Activated T-helper 17 cell treated with anti-CD3 and anti-CD28 coated beads, Interleukin-2, amount 50 U/mL, for 72 hours (primary cell): ENCODE measurements around the gene TRAT1. TPM values are rescaled to one million over a fixed set of nuclear protein-coding genes. Genes with fewer than 3 reads are reported as not detected.

Source experiments
- ATAC-seq: fragments of 150-1000 bp; cut with Tn5 transposase; replicated peaks from 2 replicates; pipeline ENCODE4 v1.10.0; 2021; ENCODE audit warnings: mild to moderate bottlenecking, moderate library complexity
- H3K27ac Mint-ChIP-seq: one replicate; pipeline ENCODE4 v1.8.0; 2022; ENCODE audit warnings: mixed read lengths
- H3K27me3 Mint-ChIP-seq: one replicate; pipeline ENCODE4 v1.8.0; 2022; ENCODE audit warnings: mixed read lengths
- H3K36me3 Mint-ChIP-seq: one replicate; pipeline ENCODE4 v1.8.0; 2022; ENCODE audit warnings: low read depth, mild to moderate bottlenecking, mixed read lengths
- H3K4me1 Mint-ChIP-seq: one replicate; pipeline ENCODE4 v1.8.0; 2022; ENCODE audit warnings: mixed read lengths
- H3K4me3 Mint-ChIP-seq: one replicate; pipeline ENCODE4 v1.8.0; 2022; ENCODE audit warnings: mild to moderate bottlenecking, mixed read lengths
- H3K9me3 Mint-ChIP-seq: one replicate; pipeline ENCODE4 v1.8.0; 2022; ENCODE audit warnings: mixed read lengths
- total RNA-seq, 2 donors: library from RNA; stranded (reverse); gene quantifications; one replicate each; pipeline ENCODE4 v1.2.3, GENCODE V29; 2022

TRAT1 gene
- total RNA-seq, 2 donors from 2014 or later = 33.0 to 56.7 TPM

DNA sequence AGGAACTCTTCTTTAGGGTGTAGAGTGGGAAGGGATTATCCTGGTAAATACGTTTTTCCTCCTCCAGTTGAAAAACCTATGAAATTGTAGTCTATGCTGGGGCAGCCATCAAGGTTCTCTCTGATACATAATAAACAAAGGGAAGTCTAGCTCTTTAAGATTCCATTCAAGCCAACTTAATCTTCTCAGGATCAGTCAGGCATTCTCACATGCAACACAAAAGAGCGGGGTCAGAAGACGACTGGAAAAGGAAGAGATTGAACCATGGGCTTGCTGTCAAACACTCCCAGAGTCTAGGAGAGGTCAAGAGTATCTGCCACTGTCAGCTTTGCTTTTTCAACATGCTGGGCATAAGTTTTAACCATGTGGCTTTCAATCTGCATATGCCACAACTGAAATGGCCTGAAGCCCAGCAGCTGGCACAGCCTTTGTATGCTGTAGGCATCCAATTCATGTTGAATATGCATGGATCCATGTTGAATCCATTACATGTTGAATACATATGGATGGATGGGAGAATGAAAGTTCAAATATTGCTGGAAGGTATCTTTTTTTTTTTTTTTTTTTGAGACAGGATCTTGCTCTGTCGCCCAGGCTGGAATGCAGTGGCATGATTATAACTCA lies 8.5 kb downstream of the TRAT1 start:
- peak overlapping the region; percentile 98 for H3K27ac Mint-ChIP-seq
- H3K4me3 Mint-ChIP-seq = peak overlapping the region; percentile 91
- no peak for ATAC-seq
- H3K27me3 Mint-ChIP-seq = no peaks in the 10 kb centered on the region
- peaks cover 69% of the 10 kb centered on the region for H3K36me3 Mint-ChIP-seq
- H3K4me1 Mint-ChIP-seq = peaks cover 71% of the 10 kb centered on the region
- no peaks in the 10 kb centered on the region for H3K9me3 Mint-ChIP-seq

GRCh38 chr3:108833611-108834010 lies 11.0 kb downstream of the TRAT1 start:
- no peaks in the 10 kb centered on the region for H3K27me3 Mint-ChIP-seq
- H3K36me3 Mint-ChIP-seq = peaks cover 74% of the 10 kb centered on the region
- H3K4me3 Mint-ChIP-seq = peak overlapping the region; percentile 91
- H3K9me3 Mint-ChIP-seq = no peaks in the 10 kb centered on the region
- H3K27ac Mint-ChIP-seq = peak overlapping the region; percentile 98
- peak; percentile 5 for ATAC-seq
- H3K4me1 Mint-ChIP-seq = peaks cover 71% of the 10 kb centered on the region

- H3K36me3 Mint-ChIP-seq = peaks cover 83% of the 10 kb centered on the region
- H3K27ac Mint-ChIP-seq = peak overlapping the region; percentile 98
- H3K4me1 Mint-ChIP-seq = peaks cover 68% of the 10 kb centered on the region
- peak; percentile 36 for ATAC-seq
- H3K4me3 Mint-ChIP-seq = peak overlapping the region; percentile 91
- H3K9me3 Mint-ChIP-seq = no peaks in the 10 kb centered on the region
- H3K27me3 Mint-ChIP-seq = no peaks in the 10 kb centered on the region
Measured at GRCh38 chr3:108834551-108834950, 12.0 kb downstream of the TRAT1 start.

GRCh38 chr3:108835101-108835500 lies 12.5 kb downstream of the TRAT1 start:
- H3K27ac Mint-ChIP-seq = peak overlapping the region; percentile 98
- no peaks in the 10 kb centered on the region for H3K9me3 Mint-ChIP-seq
- H3K4me3 Mint-ChIP-seq = peak overlapping the region; percentile 91
- no peaks in the 10 kb centered on the region for H3K27me3 Mint-ChIP-seq
- peaks cover 64% of the 10 kb centered on the region for H3K4me1 Mint-ChIP-seq
- H3K36me3 Mint-ChIP-seq = peaks cover 83% of the 10 kb centered on the region
- peak; percentile 72 for ATAC-seq

DNA sequence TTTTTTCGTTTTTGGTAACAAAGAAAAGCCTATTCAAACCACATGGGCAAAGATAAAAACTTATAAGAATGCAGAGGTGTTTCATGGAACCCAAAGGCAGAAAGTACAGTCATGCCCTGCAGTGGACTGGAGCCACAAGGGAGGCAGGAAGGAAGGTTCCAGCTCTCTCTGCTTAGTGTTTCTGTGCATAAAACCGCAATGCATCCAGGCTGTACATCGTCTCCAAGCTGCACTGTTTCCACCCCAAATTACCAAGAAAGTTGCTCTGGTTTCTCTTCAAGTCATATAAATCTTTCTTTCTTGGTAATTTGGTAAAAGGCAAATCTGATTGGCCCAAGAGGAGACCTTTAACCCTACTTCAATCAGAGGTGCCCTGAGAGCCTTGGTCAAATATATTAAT lies 15.8 kb downstream of the TRAT1 start:
- H3K4me3 Mint-ChIP-seq = peak overlapping the region; percentile 91
- peaks cover 66% of the 10 kb centered on the region for H3K4me1 Mint-ChIP-seq
- peak; percentile 86 for ATAC-seq
- no peaks in the 10 kb centered on the region for H3K9me3 Mint-ChIP-seq
- peaks cover 68% of the 10 kb centered on the region for H3K36me3 Mint-ChIP-seq
- H3K27ac Mint-ChIP-seq = peak overlapping the region; percentile 94
- no peaks in the 10 kb centered on the region for H3K27me3 Mint-ChIP-seq

DNA sequence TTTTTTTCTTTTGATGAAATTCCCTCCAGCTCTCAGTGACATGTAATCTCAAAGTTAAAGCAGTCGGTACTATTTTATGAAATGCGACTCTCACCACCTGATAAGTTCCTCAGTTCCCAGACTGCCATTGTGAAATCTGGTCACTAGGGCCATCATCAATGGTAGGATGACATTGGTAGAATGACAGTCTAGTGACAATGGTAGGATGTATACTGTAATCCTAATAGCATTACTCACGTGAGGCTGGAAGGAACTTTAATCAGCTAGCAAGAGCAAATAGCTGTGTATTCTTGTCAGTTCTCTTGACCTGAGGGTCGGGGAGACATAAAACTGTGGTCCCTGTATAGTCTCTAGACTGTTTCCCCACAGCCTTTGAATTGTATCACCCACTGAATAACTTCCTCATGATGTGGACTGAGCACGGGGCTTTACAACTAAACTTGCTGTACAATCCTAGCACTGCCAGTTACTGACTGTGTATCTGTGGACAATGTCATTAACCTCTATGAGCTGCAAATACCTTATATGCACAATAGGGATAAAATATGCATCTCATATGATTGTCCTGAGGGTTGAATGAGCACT lies 23.2 kb downstream of the TRAT1 start:
- peaks cover 58% of the 10 kb centered on the region for H3K4me1 Mint-ChIP-seq
- H3K36me3 Mint-ChIP-seq = peaks cover 71% of the 10 kb centered on the region
- ATAC-seq = peak; percentile 23
- no peaks in the 10 kb centered on the region for H3K27me3 Mint-ChIP-seq
- peak overlapping the region; percentile 45 for H3K4me3 Mint-ChIP-seq
- H3K27ac Mint-ChIP-seq = peak overlapping the region; percentile 44
- H3K9me3 Mint-ChIP-seq = no peaks in the 10 kb centered on the region

DNA sequence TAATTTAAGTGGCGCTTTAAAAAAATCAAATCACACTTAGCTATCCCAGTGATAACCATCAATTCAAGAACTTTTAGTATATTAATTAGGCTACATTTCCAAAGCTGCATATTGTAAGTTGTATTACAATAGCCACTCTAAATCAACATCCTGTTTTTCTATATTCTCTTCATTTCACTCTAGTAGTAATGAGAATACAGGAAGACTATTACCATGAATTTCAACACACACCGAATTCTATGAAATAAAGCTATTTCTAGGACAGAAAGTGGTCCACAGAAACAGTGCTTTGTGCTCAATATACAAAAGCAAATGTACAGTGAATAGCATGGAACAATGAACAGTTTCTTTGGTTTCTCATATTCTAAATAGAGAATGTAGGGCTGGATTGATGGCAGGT lies 24.6 kb downstream of the TRAT1 start:
- Mint-ChIP-seq H3K9me3 (no peaks in the 10 kb centered on the region), H3K27ac (peak overlapping the region; percentile 28), H3K4me1 (peaks cover 50% of the 10 kb centered on the region), H3K4me3 (peak overlapping the region; percentile 25), H3K27me3 (no peaks in the 10 kb centered on the region), H3K36me3 (peaks cover 84% of the 10 kb centered on the region)
- no peak for ATAC-seq

- Mint-ChIP-seq H3K4me1 (peaks cover 32% of the 10 kb centered on the region), H3K36me3 (peaks cover 87% of the 10 kb centered on the region), H3K27me3 (no peaks in the 10 kb centered on the region), H3K4me3 (no peak overlapping the region), H3K27ac (peak overlapping the region; percentile 39), H3K9me3 (no peaks in the 10 kb centered on the region)
- ATAC-seq = no peak
Measured at GRCh38 chr3:108849075-108849474, 26.5 kb downstream of the TRAT1 start.

- no peak for ATAC-seq
Measured at GRCh38 chr3:108861401-108861800, 38.8 kb downstream of the TRAT1 start.

DNA sequence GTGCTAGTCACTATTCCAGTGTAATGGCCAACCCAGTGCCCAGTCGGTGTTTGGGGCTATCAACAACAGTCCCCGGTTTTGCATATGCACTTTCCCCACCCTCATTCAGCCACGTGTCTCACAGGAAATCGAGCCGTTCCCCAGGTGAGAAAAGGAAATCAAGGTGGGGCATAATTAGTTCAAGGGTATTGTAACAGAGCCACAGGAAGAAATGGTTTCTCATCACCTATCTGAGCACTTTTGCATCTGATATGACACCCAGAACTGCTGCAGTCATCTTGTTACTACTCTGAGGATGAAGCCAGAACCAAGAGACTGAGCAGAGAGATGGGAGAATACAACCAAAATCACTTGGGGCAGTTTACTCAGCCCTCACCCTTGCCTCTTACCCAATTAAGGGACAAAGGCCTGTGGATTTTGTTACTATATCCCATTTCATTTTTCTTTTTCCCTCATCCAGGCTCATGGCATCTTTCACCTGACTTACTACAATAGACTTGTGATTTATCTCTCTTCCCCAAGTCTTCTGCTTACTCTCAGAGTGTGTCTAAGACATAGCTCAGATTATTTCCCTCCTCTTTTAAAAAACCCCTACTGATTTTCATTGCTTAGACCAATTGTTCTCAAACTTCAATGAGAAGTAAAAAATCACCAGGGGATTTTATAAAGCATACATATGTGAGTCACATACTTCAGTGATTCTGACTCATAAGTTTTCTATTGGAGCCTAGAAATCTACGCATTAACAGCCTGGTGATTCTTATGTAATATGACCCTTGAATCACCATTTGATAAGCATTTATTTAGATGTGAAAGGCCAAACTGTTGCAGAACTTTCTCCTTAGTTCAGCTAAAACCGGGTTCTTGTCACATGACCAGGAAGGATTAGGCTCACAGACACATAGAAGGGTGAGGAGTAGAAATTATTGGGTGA lies 40.5 kb downstream of the TRAT1 start:
- Mint-ChIP-seq H3K4me3 (peak overlapping the region; percentile 68), H3K9me3 (peaks cover 3% of the 10 kb centered on the region), H3K27ac (peak overlapping the region; percentile 89), H3K36me3 (peaks cover 78% of the 10 kb centered on the region), H3K4me1 (peaks cover 28% of the 10 kb centered on the region), H3K27me3 (no peaks in the 10 kb centered on the region)
- peak; percentile 86 for ATAC-seq

More at GRCh38 chr3:108861401-108861800, 38.8 kb downstream of the TRAT1 start:
- H3K4me1 Mint-ChIP-seq = peaks cover 34% of the 10 kb centered on the region
- peaks cover 81% of the 10 kb centered on the region for H3K36me3 Mint-ChIP-seq
- peak overlapping the region; percentile 89 for H3K27ac Mint-ChIP-seq
- peaks cover 3% of the 10 kb centered on the region for H3K9me3 Mint-ChIP-seq
- peak overlapping the region; percentile 68 for H3K4me3 Mint-ChIP-seq
- H3K27me3 Mint-ChIP-seq = no peaks in the 10 kb centered on the region

DNA sequence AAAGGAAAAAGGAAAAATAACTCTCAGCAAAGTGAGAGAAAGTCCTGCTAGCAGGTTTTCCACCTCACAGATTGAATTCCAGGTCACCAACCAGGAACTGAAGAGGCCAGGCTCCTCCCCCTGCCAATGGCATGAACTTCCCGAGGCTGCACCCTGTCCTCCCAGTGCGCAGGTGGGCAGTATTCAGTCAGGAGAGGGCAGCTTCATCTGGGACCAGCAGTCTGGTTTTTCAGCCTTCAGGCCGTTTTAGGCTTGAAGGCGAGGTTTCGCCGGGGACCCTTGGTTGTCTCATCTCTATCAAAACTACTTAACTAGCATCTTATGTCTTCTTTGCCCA lies 41.2 kb downstream of the TRAT1 start:
- ATAC-seq = no peak
- Mint-ChIP-seq H3K4me1 (peaks cover 28% of the 10 kb centered on the region), H3K4me3 (peak overlapping the region; percentile 68), H3K27me3 (no peaks in the 10 kb centered on the region), H3K27ac (peak overlapping the region; percentile 89), H3K36me3 (peaks cover 72% of the 10 kb centered on the region), H3K9me3 (peaks cover 3% of the 10 kb centered on the region)

DNA sequence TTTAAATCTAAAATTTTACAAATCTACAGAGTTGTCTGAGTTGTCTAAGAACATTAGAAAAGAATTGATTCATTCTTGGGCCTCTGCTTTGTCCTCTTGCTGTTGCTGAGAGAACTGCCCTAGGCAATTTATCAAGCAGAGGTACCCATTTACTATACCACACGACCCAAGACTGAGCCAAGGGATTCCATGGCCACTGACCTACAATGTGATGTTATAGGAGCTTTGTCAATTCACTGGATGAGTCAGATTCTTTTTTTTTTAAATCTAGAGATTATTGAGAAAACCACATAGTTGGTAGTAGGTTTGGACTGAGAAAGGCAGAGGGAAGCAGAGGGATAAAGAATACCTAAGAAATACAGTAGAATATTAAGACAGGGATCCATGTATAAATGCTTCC lies 55.3 kb downstream of the TRAT1 start:
- H3K27ac Mint-ChIP-seq = no peak overlapping the region
- H3K4me1 Mint-ChIP-seq = no peaks in the 10 kb centered on the region
- H3K4me3 Mint-ChIP-seq = no peak overlapping the region
- no peaks in the 10 kb centered on the region for H3K9me3 Mint-ChIP-seq
- ATAC-seq = peak; percentile 73
- no peaks in the 10 kb centered on the region for H3K36me3 Mint-ChIP-seq
- no peaks in the 10 kb centered on the region for H3K27me3 Mint-ChIP-seq

GRCh38 chr3:108879915-108880314 lies 57.3 kb downstream of the TRAT1 start:
- Mint-ChIP-seq H3K4me3 (no peak overlapping the region), H3K27ac (no peak overlapping the region), H3K36me3 (no peaks in the 10 kb centered on the region), H3K9me3 (no peaks in the 10 kb centered on the region), H3K27me3 (no peaks in the 10 kb centered on the region), H3K4me1 (no peaks in the 10 kb centered on the region)
- ATAC-seq = no peak

DNA sequence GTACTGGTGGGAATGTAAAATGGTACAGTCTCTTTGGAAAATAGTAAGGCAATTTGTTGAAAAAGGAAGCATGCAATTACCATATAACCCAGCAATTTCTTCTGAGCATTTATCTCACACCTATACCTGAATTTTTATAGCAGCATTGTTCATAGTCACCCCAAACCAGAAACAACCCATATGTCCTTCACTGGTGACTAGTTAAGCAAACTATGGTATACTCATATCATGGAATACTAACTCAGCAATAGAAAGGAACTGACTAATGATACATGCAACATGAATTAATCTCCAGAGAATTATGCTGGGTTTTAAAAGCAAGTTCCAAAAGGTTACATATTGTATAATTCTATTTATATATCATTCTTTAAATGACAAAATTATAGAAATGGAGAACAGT lies 60.2 kb downstream of the TRAT1 start:
- no peak overlapping the region for H3K27ac Mint-ChIP-seq

More for the DNA sequence above, 60.2 kb downstream of the TRAT1 start:
- no peaks in the 10 kb centered on the region for H3K9me3 Mint-ChIP-seq
- no peaks in the 10 kb centered on the region for H3K4me1 Mint-ChIP-seq
- H3K36me3 Mint-ChIP-seq = no peaks in the 10 kb centered on the region
- H3K27me3 Mint-ChIP-seq = no peaks in the 10 kb centered on the region
- ATAC-seq = peak; percentile 34
- H3K4me3 Mint-ChIP-seq = no peak overlapping the region
